Dedifferentiated amniotic fluid mesenchymal stem cell (primary cell): Measurements from ENCODE around the gene GAPVD1.
"Not testable (repeated sequence)": the region's sequence is repeated elsewhere in the genome, so short reads cannot be mapped to it uniquely, and the experiment has no call there.

Experiments used
- DNase-seq: peaks from one replicate; pipeline ENCODE4 v3.0.0-alpha.2; 2016; ENCODE audit errors: extremely low spot score

GAPVD1 gene

GRCh38 chr9:125255781-125256391, 5.7 kb upstream of the GAPVD1 start:
- DNase-seq = no peak

GRCh38 chr9:125258160-125258785, 3.4 kb upstream of the GAPVD1 start:
- no peak for DNase-seq

- no peak for DNase-seq
Measured at GRCh38 chr9:125258832-125259534, 2.6 kb upstream of the GAPVD1 start.

GRCh38 chr9:125260561-125260960, 1.1 kb upstream of the GAPVD1 start:
- DNase-seq = no peak

- no peak for DNase-seq
Measured at GRCh38 chr9:125262294-125262991, 817 bp downstream of the GAPVD1 start.

DNA sequence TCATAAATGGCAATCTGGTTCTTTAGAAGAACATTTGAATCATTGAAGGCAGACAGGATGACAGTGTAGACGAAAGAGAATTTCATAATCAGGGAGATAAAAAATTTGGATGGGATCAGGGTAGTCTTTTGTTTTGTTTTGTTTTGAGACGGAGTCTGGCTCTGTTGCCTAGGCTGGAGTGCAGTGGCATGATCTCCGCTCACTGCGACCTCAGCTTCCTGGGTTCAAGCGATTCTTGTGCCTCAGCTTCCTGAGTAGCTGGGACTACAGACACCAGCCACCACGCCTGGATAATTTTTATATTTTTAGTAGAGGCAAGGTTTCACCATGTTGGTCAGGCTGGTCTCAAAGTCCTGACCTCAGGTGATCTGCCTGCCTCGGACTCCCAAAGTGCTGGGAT, 2.4 kb downstream of the GAPVD1 start:
- not testable (repeated sequence) for DNase-seq

DNA sequence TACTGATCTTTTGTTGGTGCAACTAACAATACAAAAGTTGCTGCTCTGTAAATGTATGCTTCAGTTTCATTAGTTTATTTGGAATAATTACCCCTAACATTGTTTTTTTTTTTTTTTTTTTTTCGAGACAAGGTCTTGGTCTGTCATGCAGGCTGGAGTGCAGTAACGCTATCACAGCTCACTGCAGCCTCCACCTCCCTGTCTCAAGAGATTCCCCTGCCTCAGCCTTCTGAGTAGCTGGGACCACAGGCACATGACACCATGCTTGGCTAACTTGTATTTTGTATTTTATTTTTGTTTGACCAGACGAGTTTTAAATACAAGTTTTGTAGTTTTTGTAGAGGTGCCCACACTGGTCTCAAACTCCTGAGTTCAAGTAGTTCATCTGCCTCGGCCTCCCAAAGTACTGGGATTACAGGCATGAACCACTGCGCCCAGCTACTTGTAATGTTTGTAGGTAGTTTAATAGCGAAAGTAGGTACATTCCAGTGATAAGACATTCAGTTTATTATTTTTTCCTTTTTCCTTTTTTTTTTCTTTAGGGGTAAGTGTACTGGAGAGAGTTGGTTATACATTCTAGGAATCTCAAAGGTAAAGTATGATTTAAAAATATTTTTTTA, 6.9 kb downstream of the GAPVD1 start:
- DNase-seq = no peak

DNA sequence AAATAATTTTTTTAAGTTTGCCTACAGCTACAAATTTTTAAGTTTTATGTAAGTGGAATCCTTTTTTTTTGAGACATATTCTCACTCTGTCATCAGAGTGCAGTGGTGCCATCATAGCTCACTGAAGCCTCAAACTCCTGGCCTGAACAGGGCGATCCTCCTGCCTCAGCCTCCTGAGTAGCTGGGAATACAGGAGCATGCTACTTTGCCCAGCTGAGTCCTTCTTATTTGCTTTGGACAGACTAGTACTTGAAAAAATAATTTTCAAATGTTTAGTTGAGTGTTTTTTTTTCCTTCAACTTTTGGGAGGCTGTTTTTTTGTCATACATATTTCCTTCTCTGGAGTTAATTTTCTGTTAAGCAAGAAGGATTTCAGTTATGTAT, 7.4 kb downstream of the GAPVD1 start:
- DNase-seq = no peak

DNA sequence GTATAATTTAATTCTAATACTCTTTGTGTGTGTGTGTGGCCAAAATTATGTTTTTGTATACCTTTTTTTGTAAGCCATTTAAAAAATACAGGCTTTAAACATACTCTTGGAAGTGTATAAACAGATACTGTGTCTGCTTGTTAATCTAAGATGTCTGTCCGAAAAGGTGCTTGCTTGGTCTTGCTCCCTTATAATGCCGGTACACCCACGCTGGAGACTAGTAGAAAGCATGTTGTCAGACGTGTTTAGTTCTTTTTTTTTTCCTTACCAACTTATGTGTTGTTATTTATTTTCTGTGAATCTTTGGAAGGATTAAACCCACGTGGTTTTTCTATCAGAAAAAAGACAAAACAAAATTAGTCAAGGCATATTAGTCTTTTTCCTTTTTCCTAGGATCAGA, 9.5 kb downstream of the GAPVD1 start:
- no peak for DNase-seq

DNA sequence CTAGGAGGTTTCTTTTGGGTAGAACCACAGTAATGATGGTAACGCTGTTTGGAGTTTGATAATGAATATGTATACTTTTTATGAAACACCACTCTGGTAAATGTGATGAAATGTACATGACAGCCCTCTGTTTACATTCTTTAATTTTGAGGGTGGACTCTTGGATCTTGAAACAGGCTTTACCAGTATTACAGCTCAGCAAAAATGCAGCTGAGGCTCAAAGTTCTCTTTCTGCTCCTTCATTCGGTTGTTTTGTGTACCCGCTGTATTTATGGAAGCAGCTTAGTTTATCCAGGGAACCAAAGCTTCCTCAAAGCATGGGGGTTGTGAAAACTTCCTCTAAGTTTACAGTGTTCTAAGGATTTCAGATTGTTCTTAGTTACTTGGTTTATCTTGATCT, 11.1 kb downstream of the GAPVD1 start:
- peak; percentile 52 for DNase-seq

- DNase-seq = no peak
Measured at GRCh38 chr9:125276771-125277170, 15.1 kb downstream of the GAPVD1 start.

- no peak for DNase-seq
Measured at GRCh38 chr9:125277411-125277810, 15.8 kb downstream of the GAPVD1 start.

- DNase-seq = no peak
Measured at GRCh38 chr9:125280945-125281344, 19.3 kb downstream of the GAPVD1 start.

- no peak for DNase-seq
Measured at GRCh38 chr9:125284855-125285254, 23.2 kb downstream of the GAPVD1 start.

GRCh38 chr9:125286935-125287433, 25.4 kb downstream of the GAPVD1 start:
- not testable (repeated sequence) for DNase-seq

DNA sequence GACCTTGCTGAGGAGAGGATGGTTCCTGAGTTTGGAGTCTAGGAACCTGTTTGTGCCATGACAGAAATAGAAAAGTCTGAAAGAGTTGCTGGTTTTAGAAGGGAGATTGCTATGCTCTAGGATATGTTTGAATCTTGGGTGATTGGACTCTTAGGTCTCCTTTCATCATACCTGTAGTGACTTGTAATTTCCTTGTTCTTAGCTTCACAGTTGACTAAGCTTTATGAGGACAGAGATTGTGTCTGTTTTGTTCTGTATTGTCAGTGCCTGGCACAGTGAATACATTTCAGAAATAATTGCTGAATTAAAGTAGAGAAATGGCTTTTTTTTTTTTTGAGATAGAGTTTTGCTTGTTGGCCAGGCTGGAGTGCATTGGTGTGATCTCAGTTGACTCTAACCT, 31.5 kb downstream of the GAPVD1 start:
- DNase-seq = no peak

DNA sequence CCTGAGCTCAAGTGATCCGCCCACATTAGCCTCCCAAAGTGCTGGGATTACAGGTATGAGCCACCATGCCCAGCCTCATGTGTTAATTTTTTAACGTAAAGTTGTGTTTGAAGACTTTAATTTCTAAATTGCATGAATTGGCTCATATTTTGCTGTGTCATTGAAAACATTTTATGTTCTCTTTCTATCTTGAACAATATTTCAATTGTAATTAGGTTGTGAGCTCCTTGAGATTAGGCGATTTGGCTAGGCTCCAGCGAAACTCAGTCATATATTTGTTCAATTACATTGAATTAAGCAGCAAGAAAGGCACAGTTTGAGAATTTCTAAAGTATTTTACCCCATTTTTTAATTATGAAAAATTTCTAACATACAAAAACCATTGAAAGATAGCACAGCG, 34.0 kb downstream of the GAPVD1 start:
- DNase-seq = no peak

DNA sequence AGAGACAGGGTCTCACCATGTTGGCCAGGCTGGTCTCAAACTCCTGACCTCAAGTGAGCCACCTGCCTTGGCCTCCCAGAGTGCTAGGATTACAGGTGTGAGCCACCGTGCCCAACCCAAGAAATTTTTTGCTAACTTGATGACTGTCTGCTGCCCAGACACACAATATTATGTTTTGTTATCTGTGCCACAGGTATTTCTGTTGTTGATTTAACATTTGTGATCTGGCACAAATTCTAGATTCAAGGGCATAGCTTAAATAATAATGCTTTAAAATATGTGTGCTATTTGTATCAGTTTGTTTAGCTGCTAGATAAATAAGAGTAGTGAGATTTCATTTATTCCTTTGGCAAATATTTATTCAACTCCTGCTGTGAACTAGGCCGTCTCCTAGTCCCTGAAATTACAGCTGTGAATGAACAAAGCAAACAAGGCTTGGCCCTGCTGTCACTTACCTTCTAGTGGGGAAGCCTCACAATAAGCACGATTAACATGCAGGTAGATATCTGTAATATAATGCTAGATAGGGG, 35.3 kb downstream of the GAPVD1 start:
- no peak for DNase-seq

- no peak for DNase-seq
Measured at GRCh38 chr9:125297917-125298316, 36.3 kb downstream of the GAPVD1 start.

- DNase-seq = no peak
Measured at GRCh38 chr9:125302241-125302640, 40.6 kb downstream of the GAPVD1 start.

GRCh38 chr9:125304273-125304672, 42.6 kb downstream of the GAPVD1 start:
- DNase-seq = no peak

GRCh38 chr9:125312411-125312810, 50.8 kb downstream of the GAPVD1 start:
- DNase-seq = no peak
